GM23338 (cell line): ENCODE measurements around the gene PCDHGA4. TPM values are rescaled to one million over a fixed set of nuclear protein-coding genes. Genes with fewer than 3 reads are reported as not detected.
"Not testable (repeated sequence)": the region's sequence is repeated elsewhere in the genome, so short reads cannot be mapped to it uniquely, and the experiment has no call there.

Experiments used
- ATAC-seq: fragments of 200-7000 bp; cut with Tn5 transposase; 3 replicates; pipeline ENCODE4 v1.9.1; 2020
- DNase-seq: peaks from one replicate; pipeline ENCODE4 v3.0.0-alpha.2; 2015; ENCODE audit warnings: low spot score
- H2AFZ ChIP-seq: fragments of 200-600 bp; sonication (generic); 2 replicates; pipeline ENCODE4 v1.8.0; 2016; ENCODE audit warnings: antibody characterized with exemption, mild to moderate bottlenecking, moderate library complexity
- H3F3A ChIP-seq: fragments of 200-600 bp; sonication (generic); replicated peaks from 2 replicates; pipeline ENCODE4 v1.8.0; 2017; ENCODE audit warnings: antibody characterized with exemption, mixed run types, low read depth
- H3K27ac ChIP-seq: fragments of 200-600 bp; sonication (generic); 2 replicates; pipeline ENCODE4 v1.6.1; 2016; ENCODE audit warnings: low read depth
- H3K27me3 ChIP-seq: fragments of 200-600 bp; sonication (generic); 2 replicates; pipeline ENCODE4 v1.8.0; 2016; ENCODE audit warnings: mild to moderate bottlenecking, mixed run types, moderate library complexity; ENCODE audit not compliant: insufficient read depth
- H3K36me3 ChIP-seq: fragments of 200-600 bp; sonication (generic); 2 replicates; pipeline ENCODE4 v1.8.0; 2016; ENCODE audit warnings: mild to moderate bottlenecking; ENCODE audit not compliant: insufficient read depth
- H3K4me1 ChIP-seq: fragments of 200-600 bp; sonication (generic); 2 replicates; pipeline ENCODE4 v1.8.0; 2016; ENCODE audit warnings: mild to moderate bottlenecking, moderate library complexity; ENCODE audit not compliant: insufficient read depth
- H3K4me2 ChIP-seq: fragments of 200-600 bp; sonication (generic); 2 replicates; pipeline ENCODE4 v1.7.1; 2017; ENCODE audit warnings: mixed run types
- H3K4me3 ChIP-seq: fragments of 200-600 bp; sonication (generic); 2 replicates; pipeline ENCODE4 v1.6.1; 2016; ENCODE audit warnings: mixed run types
- H3K79me2 ChIP-seq: fragments of 200-600 bp; sonication (generic); replicated peaks from 2 replicates; pipeline ENCODE4 v1.8.0; 2017; ENCODE audit warnings: mild to moderate bottlenecking; ENCODE audit not compliant: insufficient read depth
- H3K9me2 ChIP-seq: fragments of 200-600 bp; sonication (generic); 2 replicates; pipeline ENCODE4 v1.8.0; 2017; ENCODE audit not compliant: insufficient read depth
- H4K20me1 ChIP-seq: fragments of 200-600 bp; sonication (generic); replicated peaks from 2 replicates; pipeline ENCODE4 v1.8.0; 2017; ENCODE audit warnings: mild to moderate bottlenecking; ENCODE audit not compliant: insufficient read depth
- H3K27ac Mint-ChIP-seq: 2 replicates; pipeline ENCODE4 v1.8.0; 2020; ENCODE audit warnings: inconsistent platforms, mild to moderate bottlenecking, moderate library complexity, mixed read lengths
- H3K27me3 Mint-ChIP-seq: 3 replicates; pipeline ENCODE4 v1.8.0; 2022; ENCODE audit warnings: low read depth, mild to moderate bottlenecking, moderate library complexity, mixed read lengths, inconsistent platforms; ENCODE audit not compliant: insufficient read depth, poor library complexity
- H3K36me3 Mint-ChIP-seq: 3 replicates; pipeline ENCODE4 v1.8.0; 2021; ENCODE audit warnings: low read depth, mild to moderate bottlenecking, inconsistent platforms, moderate library complexity, mixed read lengths
- H3K4me1 Mint-ChIP-seq: 3 replicates; pipeline ENCODE4 v1.8.0; 2020; ENCODE audit warnings: mild to moderate bottlenecking, inconsistent platforms, mixed read lengths
- H3K4me3 Mint-ChIP-seq: 3 replicates; pipeline ENCODE4 v1.8.0; 2021; ENCODE audit warnings: moderate library complexity, mild to moderate bottlenecking, inconsistent platforms, mixed read lengths
- H3K9me3 Mint-ChIP-seq: 3 replicates; pipeline ENCODE4 v1.8.0; 2020; ENCODE audit warnings: moderate library complexity, mild to moderate bottlenecking, inconsistent platforms, mixed read lengths
- REST ChIP-seq: IDR thresholded peaks from one replicate; pipeline ENCODE4 v1.6.1; 2018; ENCODE audit warnings: antibody characterized with exemption; ENCODE audit not compliant: unreplicated experiment
- STAT1 ChIP-seq: IDR thresholded peaks from one replicate; pipeline ENCODE4 v1.6.1; 2016; ENCODE audit warnings: antibody characterized with exemption; ENCODE audit not compliant: unreplicated experiment
- ZNF462 ChIP-seq: fragments of 250-450 bp; sonication (Bioruptor Pico); IDR thresholded peaks from 2 replicates; pipeline ENCODE4 v1.5.0; 2020; ENCODE audit warnings: mild to moderate bottlenecking, moderate library complexity
- polyA plus RNA-seq: library from polyadenylated mRNA; unstranded; fragments of >200 nt; fragmentation: Nextera tagmentation; extraction: Ambion mirVana; gene quantifications from 2 replicates; pipeline ENCODE4 v1.2.1, GENCODE V29; 2016
- total RNA-seq: library from RNA; depleted of rRNA; stranded (reverse); fragments of >200 nt; shearing (Covaris generic); gene quantifications from 2 replicates; pipeline ENCODE4 v1.2.3, GENCODE V29; 2014

PCDHGA4 gene
- total and polyA plus RNA-seq, 2 experiments from 2014 or later = 0.99 to 7.2 TPM

- TF ChIP-seq ZNF462 (CRISPR knock-in tag) = no peak
- no peak for TF ChIP-seq STAT1
- TF ChIP-seq REST = no peak
Observed at GRCh38 chr5:141313711-141314110, 41.1 kb upstream of the PCDHGA4 start (continued).

- H3K4me2 ChIP-seq, H3K9me2 ChIP-seq, DNase-seq, H2AFZ ChIP-seq, H3K27me3 ChIP-seq, H3K27ac ChIP-seq, H3K4me3 ChIP-seq, ATAC-seq, H3K4me3 Mint-ChIP-seq, H3K27ac Mint-ChIP-seq, H3F3A ChIP-seq: not testable (repeated sequence)
- Histone ChIP-seq H3K36me3 (peaks cover 13% of the 10 kb centered on the region), H3K4me1 (peaks cover 14% of the 10 kb centered on the region; the same call in 1 of the 2 replicates), H3K79me2 (peaks cover 47% of the 10 kb centered on the region), H4K20me1 (peaks cover 24% of the 10 kb centered on the region)
- Mint-ChIP-seq H3K27me3 (peaks cover 15% of the 10 kb centered on the region), H3K4me1 (peaks cover 10% of the 10 kb centered on the region), H3K36me3 (peaks cover 63% of the 10 kb centered on the region), H3K9me3 (peaks cover 53% of the 10 kb centered on the region)
Observed at GRCh38 chr5:141316963-141317362, 37.9 kb upstream of the PCDHGA4 start.
